Liver (tissue), 9 donors: ENCODE data around the gene C6orf89. TPM values are rescaled to one million over a fixed set of nuclear protein-coding genes. Genes with fewer than 3 reads are reported as not detected.

Source experiments
- DNase-seq: peaks from one replicate; pipeline ENCODE4 v3.0.0-alpha.2; 2017; ENCODE audit warnings: low spot score
- H3K27ac ChIP-seq, 2 donors: one replicate each; pipeline ENCODE4 v1.7.0; 2013; ENCODE audit warnings: inconsistent platforms in 2 of 2, low read length in 2 of 2, control low read depth in 1 of 2, low read depth in 1 of 2, mild to moderate bottlenecking in 1 of 2
- H3K27me3 ChIP-seq, 4 donors: one replicate each; pipeline versions ENCODE4 v1.6.1 to v1.7.0; 2013; ENCODE audit warnings: low read length in 3 of 4, inconsistent platforms in 1 of 4, mild to moderate bottlenecking in 1 of 4, moderate library complexity in 1 of 4; ENCODE audit not compliant: control insufficient read depth in 4 of 4, insufficient read depth in 4 of 4
- H3K36me3 ChIP-seq, 4 donors: one replicate each; pipeline versions ENCODE4 v1.6.1 to v1.7.0; 2013; ENCODE audit warnings: low read length in 3 of 4, mild to moderate bottlenecking in 3 of 4, low read depth in 1 of 4, moderate library complexity in 1 of 4; ENCODE audit not compliant: control insufficient read depth in 4 of 4, insufficient read depth in 3 of 4
- H3K4me1 ChIP-seq, 4 donors: one replicate each; pipeline versions ENCODE4 v1.6.1 to v1.7.0; 2013; ENCODE audit warnings: low read length in 3 of 4, mild to moderate bottlenecking in 3 of 4, moderate library complexity in 1 of 4; ENCODE audit not compliant: control insufficient read depth in 4 of 4, insufficient read depth in 4 of 4
- H3K4me3 ChIP-seq, 3 donors: one replicate each; pipeline versions ENCODE4 v1.6.1 to v1.7.0; 2013; ENCODE audit warnings: low read length in 3 of 3, control low read depth in 1 of 3, low read depth in 1 of 3, mild to moderate bottlenecking in 1 of 3
- H3K9ac ChIP-seq, 2 donors: one replicate each; pipeline ENCODE4 v1.7.0; 2013; ENCODE audit warnings: low read length in 2 of 2, mild to moderate bottlenecking in 2 of 2, moderate library complexity in 2 of 2, control low read depth in 1 of 2, low read depth in 1 of 2
- H3K9me3 ChIP-seq, 4 donors: one replicate each; pipeline versions ENCODE4 v1.6.1 to v1.7.0; 2013; ENCODE audit warnings: low read length in 3 of 4; ENCODE audit not compliant: control insufficient read depth in 4 of 4
- EGR1 ChIP-seq, 2 donors: IDR thresholded peaks; 2 replicates each; pipeline ENCODE4 v1.6.1; 2016 to 2018; ENCODE audit warnings: antibody characterized with exemption in 2 of 2, low read depth in 2 of 2
- FOXA1 ChIP-seq: IDR thresholded peaks from 2 replicates; pipeline ENCODE4 v1.6.1; 2016; ENCODE audit warnings: antibody characterized with exemption
- FOXA2 ChIP-seq: IDR thresholded peaks from 2 replicates; pipeline ENCODE4 v1.6.1; 2016; ENCODE audit warnings: antibody characterized with exemption
- GABPA ChIP-seq, 2 donors: IDR thresholded peaks in 1 of 2; conservative IDR thresholded peaks in 1 of 2; 2 replicates each; pipeline ENCODE4 v1.6.1; 2016; ENCODE audit warnings: antibody characterized with exemption in 2 of 2, mild to moderate bottlenecking in 1 of 2, moderate library complexity in 1 of 2
- HNF4A ChIP-seq, 2 donors: conservative IDR thresholded peaks; 2 replicates each; pipeline ENCODE4 v1.6.1; 2016; ENCODE audit warnings: antibody characterized with exemption in 2 of 2, mild to moderate bottlenecking in 2 of 2
- JUND ChIP-seq, 2 donors: IDR thresholded peaks; 2 replicates each; pipeline ENCODE4 v1.6.1; 2016; ENCODE audit warnings: antibody characterized with exemption in 2 of 2
- NR2F2 ChIP-seq: IDR thresholded peaks from 2 replicates; pipeline ENCODE4 v1.6.1; 2016; ENCODE audit warnings: antibody characterized with exemption
- RAD21 ChIP-seq, 2 donors: IDR thresholded peaks; 2 replicates each; pipeline ENCODE4 v1.6.1; 2016; ENCODE audit warnings: antibody characterized with exemption in 2 of 2, mild to moderate bottlenecking in 2 of 2
- REST ChIP-seq: IDR thresholded peaks from 2 replicates; pipeline ENCODE4 v1.6.1; 2016; ENCODE audit warnings: antibody characterized with exemption, mild to moderate bottlenecking
- SP1 ChIP-seq: IDR thresholded peaks from 2 replicates; pipeline ENCODE4 v1.6.1; 2018; ENCODE audit warnings: antibody characterized with exemption, mild to moderate bottlenecking
- TAF1 ChIP-seq: conservative IDR thresholded peaks from 2 replicates; pipeline ENCODE4 v1.6.1; 2016; ENCODE audit warnings: antibody characterized with exemption, mild to moderate bottlenecking
- YY1 ChIP-seq: IDR thresholded peaks from 2 replicates; pipeline ENCODE4 v1.6.1; 2016; ENCODE audit warnings: antibody characterized with exemption, mild to moderate bottlenecking
- WGBS: extraction: QIAGEN DNeasy Blood & Tissue Kit; methylation state at CpG from one replicate; pipeline ENCODE4 v1.1.7; 2013; 5-methylcytosine and 5-hydroxymethylcytosine counted together
- polyA plus RNA-seq, 2 donors: library from polyadenylated mRNA; stranded (reverse) in 1 of 2; unstranded in 1 of 2; fragments of 200-250 nt in 1 of 2; fragments of >200 nt in 1 of 2; fragmentation: Nextera tagmentation in 1 of 2; extraction: Ambion mirVana in 1 of 2; gene quantifications; one replicate each; pipeline versions ENCODE4 v1.2.1 to v1.2.3, GENCODE V29; 2013 to 2015
- total RNA-seq, 2 donors: library from RNA; depleted of rRNA; stranded (reverse); fragments of >200 nt; gene quantifications; one replicate each; pipeline ENCODE4 v1.2.3, GENCODE V29; 2014
- TF ChIP-seq, protein P1 (sequence below): IDR thresholded peaks from 2 replicates; pipeline ENCODE4 v1.6.1; 2016; ENCODE audit warnings: antibody characterized with exemption
- TF ChIP-seq, protein P2 (sequence below): IDR thresholded peaks from 2 replicates; pipeline ENCODE4 v1.6.1; 2016; ENCODE audit warnings: antibody characterized with exemption
- TF ChIP-seq, protein P3 (sequence below): fragments of 150-350 bp; IDR thresholded peaks from 2 replicates; pipeline ENCODE4 v1.5.1; 2017; ENCODE audit warnings: improper control_type of control experiment, low read depth, low read length; ENCODE audit not compliant: missing input control
- TF ChIP-seq, protein P4 (sequence below): IDR thresholded peaks from 2 replicates; pipeline ENCODE4 v1.6.1; 2016; ENCODE audit warnings: antibody characterized with exemption
- donor health status: healthy.
- donor health status: healthy.
- donor health status: healthy.
- donor health status: healthy.
- donor health status: healthy.

The C6orf89 gene
- total and polyA plus RNA-seq, 4 donors = 14.0 to 27.2 (median 21.0) TPM

- no peaks in the 10 kb centered on the region for H3K27me3 ChIP-seq
- H3K36me3 ChIP-seq = peaks cover 0 to 2% (median 0%) of the 10 kb centered on the region in 4 donors
- DNase-seq = no peak
- H3K4me1 ChIP-seq = peaks cover 0 to 21% (median 10%) of the 10 kb centered on the region in 4 donors
- no peak for TF ChIP-seq RAD21 (IDR thresholded peaks at IDR 0.05)
- TF ChIP-seq FOXA1 = no peak
- TF ChIP-seq JUND (IDR thresholded peaks at IDR 0.05) = no peak
- TF ChIP-seq, protein P1, sequence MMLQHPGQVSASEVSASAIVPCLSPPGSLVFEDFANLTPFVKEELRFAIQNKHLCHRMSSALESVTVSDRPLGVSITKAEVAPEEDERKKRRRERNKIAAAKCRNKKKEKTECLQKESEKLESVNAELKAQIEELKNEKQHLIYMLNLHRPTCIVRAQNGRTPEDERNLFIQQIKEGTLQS = no peak
- TF ChIP-seq TAF1 = no peak
- TF ChIP-seq NR2F2 = no peak
- TF ChIP-seq SP1 = no peak
- TF ChIP-seq, protein P2, sequence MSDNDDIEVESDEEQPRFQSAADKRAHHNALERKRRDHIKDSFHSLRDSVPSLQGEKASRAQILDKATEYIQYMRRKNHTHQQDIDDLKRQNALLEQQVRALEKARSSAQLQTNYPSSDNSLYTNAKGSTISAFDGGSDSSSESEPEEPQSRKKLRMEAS = no peak
- TF ChIP-seq HNF4A (conservative IDR thresholded peaks at IDR 0.05) = no peak
- no peak for TF ChIP-seq EGR1 (IDR thresholded peaks at IDR 0.05; ENCODE audit: low read depth in 2 of 2)
- TF ChIP-seq, protein P3, sequence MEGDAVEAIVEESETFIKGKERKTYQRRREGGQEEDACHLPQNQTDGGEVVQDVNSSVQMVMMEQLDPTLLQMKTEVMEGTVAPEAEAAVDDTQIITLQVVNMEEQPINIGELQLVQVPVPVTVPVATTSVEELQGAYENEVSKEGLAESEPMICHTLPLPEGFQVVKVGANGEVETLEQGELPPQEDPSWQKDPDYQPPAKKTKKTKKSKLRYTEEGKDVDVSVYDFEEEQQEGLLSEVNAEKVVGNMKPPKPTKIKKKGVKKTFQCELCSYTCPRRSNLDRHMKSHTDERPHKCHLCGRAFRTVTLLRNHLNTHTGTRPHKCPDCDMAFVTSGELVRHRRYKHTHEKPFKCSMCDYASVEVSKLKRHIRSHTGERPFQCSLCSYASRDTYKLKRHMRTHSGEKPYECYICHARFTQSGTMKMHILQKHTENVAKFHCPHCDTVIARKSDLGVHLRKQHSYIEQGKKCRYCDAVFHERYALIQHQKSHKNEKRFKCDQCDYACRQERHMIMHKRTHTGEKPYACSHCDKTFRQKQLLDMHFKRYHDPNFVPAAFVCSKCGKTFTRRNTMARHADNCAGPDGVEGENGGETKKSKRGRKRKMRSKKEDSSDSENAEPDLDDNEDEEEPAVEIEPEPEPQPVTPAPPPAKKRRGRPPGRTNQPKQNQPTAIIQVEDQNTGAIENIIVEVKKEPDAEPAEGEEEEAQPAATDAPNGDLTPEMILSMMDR = no peak
- TF ChIP-seq GABPA (IDR thresholded peaks at IDR 0.05 in 1 of 2, conservative IDR thresholded peaks at IDR 0.05 in 1 of 2) = no peak
- TF ChIP-seq, protein P4, sequence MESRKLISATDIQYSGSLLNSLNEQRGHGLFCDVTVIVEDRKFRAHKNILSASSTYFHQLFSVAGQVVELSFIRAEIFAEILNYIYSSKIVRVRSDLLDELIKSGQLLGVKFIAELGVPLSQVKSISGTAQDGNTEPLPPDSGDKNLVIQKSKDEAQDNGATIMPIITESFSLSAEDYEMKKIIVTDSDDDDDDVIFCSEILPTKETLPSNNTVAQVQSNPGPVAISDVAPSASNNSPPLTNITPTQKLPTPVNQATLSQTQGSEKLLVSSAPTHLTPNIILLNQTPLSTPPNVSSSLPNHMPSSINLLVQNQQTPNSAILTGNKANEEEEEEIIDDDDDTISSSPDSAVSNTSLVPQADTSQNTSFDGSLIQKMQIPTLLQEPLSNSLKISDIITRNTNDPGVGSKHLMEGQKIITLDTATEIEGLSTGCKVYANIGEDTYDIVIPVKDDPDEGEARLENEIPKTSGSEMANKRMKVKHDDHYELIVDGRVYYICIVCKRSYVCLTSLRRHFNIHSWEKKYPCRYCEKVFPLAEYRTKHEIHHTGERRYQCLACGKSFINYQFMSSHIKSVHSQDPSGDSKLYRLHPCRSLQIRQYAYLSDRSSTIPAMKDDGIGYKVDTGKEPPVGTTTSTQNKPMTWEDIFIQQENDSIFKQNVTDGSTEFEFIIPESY = no peak
- no peak for TF ChIP-seq YY1
- TF ChIP-seq FOXA2 = no peak
- TF ChIP-seq REST = no peak
- WGBS = 67% methylated on average over 6 of the region's 6 CpGs
- no peak overlapping the region for H3K27ac ChIP-seq
- H3K9ac ChIP-seq = no peak overlapping the region
- no peak overlapping the region for H3K4me3 ChIP-seq
- no peaks in the 10 kb centered on the region for H3K9me3 ChIP-seq
Observed at GRCh38 chr6:36888654-36889481, 3.1 kb downstream of the C6orf89 start.
